Nephron (organoid): Measurements from ENCODE around the gene DDX1.

Experiments
- H3K27ac Mint-ChIP-seq, 3 experiments: 2 replicates each; pipeline ENCODE4 v1.8.0; 2020; ENCODE audit warnings: mixed read lengths in 3 of 3, mild to moderate bottlenecking in 2 of 3, moderate library complexity in 1 of 3
- H3K27me3 Mint-ChIP-seq: 2 replicates; pipeline ENCODE4 v1.8.0; 2021; ENCODE audit warnings: low read depth, mild to moderate bottlenecking, moderate library complexity, mixed read lengths
- H3K36me3 Mint-ChIP-seq: 2 replicates; pipeline ENCODE4 v1.8.0; 2020; ENCODE audit warnings: low read depth, mixed read lengths
- H3K4me1 Mint-ChIP-seq: 2 replicates; pipeline ENCODE4 v1.8.0; 2020; ENCODE audit warnings: mixed read lengths
- H3K4me3 Mint-ChIP-seq, 3 experiments: 2 replicates each; pipeline ENCODE4 v1.8.0; 2020; ENCODE audit warnings: mild to moderate bottlenecking in 3 of 3, mixed read lengths in 3 of 3, moderate library complexity in 2 of 3
- H3K9me3 Mint-ChIP-seq: 2 replicates; pipeline ENCODE4 v1.8.0; 2020; ENCODE audit warnings: mixed read lengths
- TF ChIP-seq, protein P1 (sequence below), 3 experiments: fragments of 200-600 bp; sonication (generic); IDR thresholded peaks; one replicate each; pipeline ENCODE4 v1.5.0; 2021; ENCODE audit warnings: antibody characterized with exemption in 3 of 3; ENCODE audit not compliant: unreplicated experiment in 3 of 3

DDX1 gene

GRCh38 chr2:15565994-15566671, 25.5 kb upstream of the DDX1 start:
- Mint-ChIP-seq H3K27me3 (peaks cover 4% of the 10 kb centered on the region), H3K27ac (no peak overlapping the region), H3K4me3 (no peak overlapping the region), H3K36me3 (no peaks in the 10 kb centered on the region), H3K4me1 (peaks cover 33% of the 10 kb centered on the region), H3K9me3 (no peaks in the 10 kb centered on the region)
- TF ChIP-seq, protein P1, sequence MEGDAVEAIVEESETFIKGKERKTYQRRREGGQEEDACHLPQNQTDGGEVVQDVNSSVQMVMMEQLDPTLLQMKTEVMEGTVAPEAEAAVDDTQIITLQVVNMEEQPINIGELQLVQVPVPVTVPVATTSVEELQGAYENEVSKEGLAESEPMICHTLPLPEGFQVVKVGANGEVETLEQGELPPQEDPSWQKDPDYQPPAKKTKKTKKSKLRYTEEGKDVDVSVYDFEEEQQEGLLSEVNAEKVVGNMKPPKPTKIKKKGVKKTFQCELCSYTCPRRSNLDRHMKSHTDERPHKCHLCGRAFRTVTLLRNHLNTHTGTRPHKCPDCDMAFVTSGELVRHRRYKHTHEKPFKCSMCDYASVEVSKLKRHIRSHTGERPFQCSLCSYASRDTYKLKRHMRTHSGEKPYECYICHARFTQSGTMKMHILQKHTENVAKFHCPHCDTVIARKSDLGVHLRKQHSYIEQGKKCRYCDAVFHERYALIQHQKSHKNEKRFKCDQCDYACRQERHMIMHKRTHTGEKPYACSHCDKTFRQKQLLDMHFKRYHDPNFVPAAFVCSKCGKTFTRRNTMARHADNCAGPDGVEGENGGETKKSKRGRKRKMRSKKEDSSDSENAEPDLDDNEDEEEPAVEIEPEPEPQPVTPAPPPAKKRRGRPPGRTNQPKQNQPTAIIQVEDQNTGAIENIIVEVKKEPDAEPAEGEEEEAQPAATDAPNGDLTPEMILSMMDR (IDR thresholded peaks at IDR 0.05; ENCODE audit: unreplicated experiment in 3 of 3) = no peak

GRCh38 chr2:15566912-15567311, 24.8 kb upstream of the DDX1 start:
- peaks cover 4% of the 10 kb centered on the region for H3K27me3 Mint-ChIP-seq
- TF ChIP-seq, protein P1 (IDR thresholded peaks at IDR 0.05; ENCODE audit: unreplicated experiment in 3 of 3) = no peak
- no peaks in the 10 kb centered on the region for H3K9me3 Mint-ChIP-seq
- no peaks in the 10 kb centered on the region for H3K36me3 Mint-ChIP-seq
- peaks cover 30% of the 10 kb centered on the region for H3K4me1 Mint-ChIP-seq
- no peak overlapping the region for H3K4me3 Mint-ChIP-seq
- H3K27ac Mint-ChIP-seq = no peak overlapping the region

DNA sequence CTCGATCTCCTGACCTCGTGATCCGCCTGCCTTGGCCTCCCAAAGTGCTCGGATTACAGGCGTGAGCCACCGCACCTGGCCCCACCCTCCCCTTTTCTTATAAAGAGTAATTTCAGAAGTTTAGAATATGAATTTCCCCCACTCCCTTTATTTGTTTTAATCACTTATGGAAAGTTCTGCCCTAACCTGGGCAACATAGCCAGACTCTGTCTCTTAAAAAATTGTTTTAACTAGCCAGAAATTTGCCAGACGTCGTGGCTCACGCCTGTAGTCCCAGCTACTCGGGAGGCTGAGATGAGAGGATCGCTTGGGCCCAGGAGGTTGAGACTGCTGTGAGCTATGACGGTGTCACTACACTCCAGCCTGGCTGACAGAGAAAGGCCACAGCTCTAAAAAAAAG, 22.8 kb upstream of the DDX1 start:
- no peaks in the 10 kb centered on the region for H3K36me3 Mint-ChIP-seq
- no peak overlapping the region for H3K27ac Mint-ChIP-seq
- peaks cover 20% of the 10 kb centered on the region for H3K4me1 Mint-ChIP-seq
- H3K9me3 Mint-ChIP-seq = no peaks in the 10 kb centered on the region
- TF ChIP-seq, protein P1 (IDR thresholded peaks at IDR 0.05; ENCODE audit: unreplicated experiment in 3 of 3) = no peak
- H3K4me3 Mint-ChIP-seq = no peak overlapping the region
- H3K27me3 Mint-ChIP-seq = peaks cover 7% of the 10 kb centered on the region

DNA sequence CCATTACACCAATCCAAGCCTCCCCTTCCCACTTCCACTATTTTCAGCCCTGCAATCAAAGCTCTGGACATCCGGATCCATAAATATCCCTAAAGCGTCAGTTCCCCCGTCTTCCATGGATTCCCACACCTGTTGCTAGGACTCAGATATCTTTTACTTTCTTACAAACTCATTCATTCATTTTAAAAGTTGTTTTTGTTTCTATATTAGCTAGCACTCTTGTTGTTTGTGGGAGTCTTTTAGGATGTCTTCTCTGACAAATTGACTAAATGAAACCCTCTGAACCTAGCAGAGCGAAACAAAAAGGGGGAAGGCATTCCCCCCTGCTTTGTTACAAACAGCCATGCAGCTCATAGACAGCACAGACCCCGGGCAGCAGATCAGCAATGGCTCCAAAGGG, 21.6 kb upstream of the DDX1 start:
- TF ChIP-seq, protein P1 (IDR thresholded peaks at IDR 0.05; ENCODE audit: unreplicated experiment in 3 of 3) = no peak
- peaks cover 3% of the 10 kb centered on the region for H3K27me3 Mint-ChIP-seq
- peak overlapping the region; percentile 4 to 51 (median 15) for H3K4me3 Mint-ChIP-seq
- peak overlapping the region; percentile 62 to 73 (median 68) for H3K27ac Mint-ChIP-seq
- H3K36me3 Mint-ChIP-seq = no peaks in the 10 kb centered on the region
- peaks cover 20% of the 10 kb centered on the region for H3K4me1 Mint-ChIP-seq
- H3K9me3 Mint-ChIP-seq = no peaks in the 10 kb centered on the region

DNA sequence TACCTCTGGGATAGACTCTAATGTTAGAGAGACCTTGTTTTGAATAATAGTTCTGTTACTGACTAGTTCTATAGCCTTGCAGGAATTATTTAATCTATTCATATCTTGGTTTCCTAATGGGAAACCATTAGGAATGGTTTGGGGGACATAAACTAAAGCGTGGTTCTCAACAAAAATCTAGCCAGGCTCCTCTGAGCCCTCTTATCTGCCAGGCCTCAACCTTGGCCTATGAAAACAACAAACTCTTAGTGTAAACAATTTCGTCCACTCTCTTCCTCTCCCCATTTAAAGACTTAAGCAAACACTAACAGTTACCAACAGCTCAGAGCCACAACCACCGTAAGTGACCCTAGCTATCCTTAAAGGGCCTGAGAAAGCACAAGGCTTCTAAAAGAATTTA, 19.9 kb upstream of the DDX1 start:
- TF ChIP-seq, protein P1 (IDR thresholded peaks at IDR 0.05; ENCODE audit: unreplicated experiment in 3 of 3) = no peak
- H3K4me1 Mint-ChIP-seq = peaks cover 20% of the 10 kb centered on the region
- H3K9me3 Mint-ChIP-seq = no peaks in the 10 kb centered on the region
- no peaks in the 10 kb centered on the region for H3K36me3 Mint-ChIP-seq
- no peak overlapping the region for H3K4me3 Mint-ChIP-seq
- H3K27me3 Mint-ChIP-seq = peaks cover 3% of the 10 kb centered on the region
- peak overlapping the region in 1 of 3 experiments; percentile 24 for H3K27ac Mint-ChIP-seq

- Mint-ChIP-seq H3K4me3 (no peak overlapping the region), H3K4me1 (no peaks in the 10 kb centered on the region), H3K27ac (no peak overlapping the region), H3K36me3 (no peaks in the 10 kb centered on the region), H3K27me3 (peaks cover 3% of the 10 kb centered on the region), H3K9me3 (no peaks in the 10 kb centered on the region)
- TF ChIP-seq, protein P1 (IDR thresholded peaks at IDR 0.05; ENCODE audit: unreplicated experiment in 3 of 3) = peak; percentile 69 to 75 (median 73)
Measured at GRCh38 chr2:15577071-15577735, 14.5 kb upstream of the DDX1 start.
